Measurements from ENCODE around the gene SLC38A8. TPM values are rescaled to one million over a fixed set of nuclear protein-coding genes. Genes with fewer than 3 reads are reported as not detected.

SLC38A8 gene
- total RNA-seq, 2 donors from 2014 or later: not detected

GRCh38 chr16:83967838-83968305 lies 74.7 kb downstream of the SLC38A8 start, which contains the start of gene NECAB2:
TSS of gene NECAB2 (plus strand) at chr16:83968244. CDS start at chr16:83968649, 405 bp downstream.
- peak within 1 kb of the TSS; percentile 60 for H3K4me3 Mint-ChIP-seq

GRCh38 chr16:83967091-83967490 lies 75.5 kb downstream of the SLC38A8 start:
- H3K4me3 ChIP-seq (ENCODE audit: low read length): no peak overlapping the region
- Mint-ChIP-seq H3K27ac (no peak overlapping the region), H3K9me3 (no peaks in the 10 kb centered on the region), H3K36me3 (ENCODE audit: low read depth) (no peaks in the 10 kb centered on the region), H3K27me3 (ENCODE audit: insufficient read depth) (peaks cover 15% of the 10 kb centered on the region), H3K4me3 (no peak overlapping the region), H3K4me1 (no peaks in the 10 kb centered on the region)
- TF ChIP-seq CTCF (conservative IDR thresholded peaks at IDR 0.05): no peak
- no peak for DNase-seq
- no peaks in the 10 kb centered on the region for H3K36me3 ChIP-seq (ENCODE audit: control insufficient read depth, insufficient read depth, low read length)
- H3K27ac ChIP-seq (ENCODE audit: low read depth, low read length): no peak overlapping the region
- WGBS, 2 experiments (ENCODE audit: insufficient coverage in 1 of 2, insufficient read length in 1 of 2): 86 to 98% methylated on average over 1 to 2 of the region's 2 CpGs
- H3K27me3 ChIP-seq (ENCODE audit: control insufficient read depth, insufficient read depth, low read length, poor library complexity, severe bottlenecking): peaks cover 13% of the 10 kb centered on the region
- no peaks in the 10 kb centered on the region for H3K4me1 ChIP-seq (ENCODE audit: control insufficient read depth, insufficient read depth, low read length)
- H3K9me3 ChIP-seq (ENCODE audit: control insufficient read depth, low read length): no peaks in the 10 kb centered on the region
- H3K9ac ChIP-seq (ENCODE audit: extremely low read depth, low read length, poor library complexity, severe bottlenecking): no peak overlapping the region

More at GRCh38 chr16:83967838-83968305, 74.7 kb downstream of the SLC38A8 start, which contains the start of gene NECAB2:
- TF ChIP-seq CTCF (conservative IDR thresholded peaks at IDR 0.05): peak; percentile 88
- no peak within 1 kb of the TSS for H3K9ac ChIP-seq (ENCODE audit: extremely low read depth, low read length, poor library complexity, severe bottlenecking)
- H3K9me3 ChIP-seq (ENCODE audit: control insufficient read depth, low read length): no peaks in the 10 kb centered on the region
- Mint-ChIP-seq H3K4me1 (no peaks in the 10 kb centered on the region), H3K27me3 (ENCODE audit: insufficient read depth) (peaks cover 15% of the 10 kb centered on the region), H3K27ac (no peak within 1 kb of the TSS), H3K36me3 (ENCODE audit: low read depth) (no peaks in the 10 kb centered on the region), H3K9me3 (no peaks in the 10 kb centered on the region)
- 18 to 80% methylated on average over 5 to 35 of the region's 35 CpGs for WGBS, 2 experiments (ENCODE audit: insufficient coverage in 1 of 2, insufficient read length in 1 of 2)
- peak; percentile 76 for DNase-seq
- H3K27ac ChIP-seq (ENCODE audit: low read depth, low read length): no peak within 1 kb of the TSS
- H3K4me1 ChIP-seq (ENCODE audit: control insufficient read depth, insufficient read depth, low read length): no peaks in the 10 kb centered on the region
- no peaks in the 10 kb centered on the region for H3K36me3 ChIP-seq (ENCODE audit: control insufficient read depth, insufficient read depth, low read length)
- peaks cover 13% of the 10 kb centered on the region for H3K27me3 ChIP-seq (ENCODE audit: control insufficient read depth, insufficient read depth, low read length, poor library complexity, severe bottlenecking)
- H3K4me3 ChIP-seq (ENCODE audit: low read length): no peak within 1 kb of the TSS

- Histone ChIP-seq H3K36me3 (ENCODE audit: control insufficient read depth, insufficient read depth, low read length) (no peaks in the 10 kb centered on the region), H3K9ac (ENCODE audit: extremely low read depth, low read length, poor library complexity, severe bottlenecking) (no peak overlapping the region), H3K4me3 (ENCODE audit: low read length) (no peak overlapping the region), H3K27me3 (ENCODE audit: control insufficient read depth, insufficient read depth, low read length, poor library complexity, severe bottlenecking) (peaks cover 13% of the 10 kb centered on the region), H3K27ac (ENCODE audit: low read depth, low read length) (no peak overlapping the region), H3K4me1 (ENCODE audit: control insufficient read depth, insufficient read depth, low read length) (no peaks in the 10 kb centered on the region), H3K9me3 (ENCODE audit: control insufficient read depth, low read length) (no peaks in the 10 kb centered on the region)
- peaks cover under 1% of the 10 kb centered on the region for H3K4me1 Mint-ChIP-seq
- H3K9me3 Mint-ChIP-seq: no peaks in the 10 kb centered on the region
- H3K27ac Mint-ChIP-seq: no peak overlapping the region
- H3K27me3 Mint-ChIP-seq (ENCODE audit: insufficient read depth): peaks cover 15% of the 10 kb centered on the region
- no peak overlapping the region for H3K4me3 Mint-ChIP-seq
- no peak for TF ChIP-seq CTCF (conservative IDR thresholded peaks at IDR 0.05)
- 88 to 98% methylated on average over 6 to 13 of the region's 13 CpGs for WGBS, 2 experiments (ENCODE audit: insufficient coverage in 1 of 2, insufficient read length in 1 of 2)
- DNase-seq: no peak
- no peaks in the 10 kb centered on the region for H3K36me3 Mint-ChIP-seq (ENCODE audit: low read depth)
Measured at GRCh38 chr16:83966153-83966696, 76.4 kb downstream of the SLC38A8 start.
